Neural cell (in vitro differentiated cells): ENCODE measurements around the gene SLC12A9. TPM values are rescaled to one million over a fixed set of nuclear protein-coding genes. Genes with fewer than 3 reads are reported as not detected.

ENCODE experiments used
- H2AFZ ChIP-seq: fragments of 200-600, 300-800 bp; sonication (generic), shearing (Covaris generic); 2 replicates; pipeline ENCODE4 v1.6.0; 2014; ENCODE audit warnings: low read depth, mild to moderate bottlenecking, antibody characterized with exemption, low read length, moderate library complexity
- H3F3A ChIP-seq: fragments of 200-600 bp; shearing (Covaris generic); 2 replicates; pipeline ENCODE4 v1.6.1; 2016; ENCODE audit warnings: mild to moderate bottlenecking, moderate library complexity, mixed read lengths, antibody characterized with exemption, low read length; ENCODE audit not compliant: insufficient read depth, poor library complexity, severe bottlenecking
- H3K27ac ChIP-seq: fragments of 200-600, 300-800 bp; sonication (generic), shearing (Covaris generic); 2 replicates; pipeline ENCODE4 v1.5.1; 2014; ENCODE audit warnings: mild to moderate bottlenecking, low read length, moderate library complexity
- H3K27me3 ChIP-seq: fragments of 300-800, 200-600 bp; sonication (generic), shearing (Covaris generic); 2 replicates; pipeline ENCODE4 v1.6.0; 2014; ENCODE audit warnings: mild to moderate bottlenecking, low read depth, low read length, moderate library complexity; ENCODE audit not compliant: insufficient read depth
- H3K36me3 ChIP-seq: fragments of 300-800, 200-600 bp; sonication (generic), shearing (Covaris generic); 2 replicates; pipeline ENCODE4 v1.5.1; 2014; ENCODE audit warnings: mild to moderate bottlenecking, antibody characterized with exemption, low read length, moderate library complexity; ENCODE audit not compliant: insufficient read depth
- H3K4me2 ChIP-seq: fragments of 300-800, 200-600 bp; sonication (generic), shearing (Covaris generic); 2 replicates; pipeline ENCODE4 v1.6.0; 2014; ENCODE audit warnings: mild to moderate bottlenecking, low read length
- H3K4me3 ChIP-seq: fragments of 300-800, 200-600 bp; sonication (generic), shearing (Covaris generic); 2 replicates; pipeline ENCODE4 v1.5.1; 2014; ENCODE audit warnings: mild to moderate bottlenecking, low read length, moderate library complexity
- H3K79me2 ChIP-seq: fragments of 200-600 bp; shearing (Covaris generic); replicated peaks from 2 replicates; pipeline ENCODE4 v1.6.0; 2014; ENCODE audit warnings: mild to moderate bottlenecking, low read length, moderate library complexity; ENCODE audit not compliant: insufficient read depth
- H3K9ac ChIP-seq: fragments of 300-800, 200-600 bp; sonication (generic), shearing (Covaris generic); 2 replicates; pipeline ENCODE4 v1.6.1; 2016; ENCODE audit warnings: mild to moderate bottlenecking, low read length, mixed read lengths
- H3K9me2 ChIP-seq: fragments of 200-600 bp; shearing (Covaris generic); 2 replicates; pipeline ENCODE4 v1.6.1; 2016; ENCODE audit warnings: mild to moderate bottlenecking, low read length, mixed read lengths; ENCODE audit not compliant: insufficient read depth
- H3K9me3 ChIP-seq: fragments of 200-600, 300-800 bp; sonication (generic), shearing (Covaris generic); 2 replicates; pipeline ENCODE4 v1.6.1; 2016; ENCODE audit warnings: mild to moderate bottlenecking, mixed run types, low read length, moderate library complexity, mixed read lengths
- H4K20me1 ChIP-seq: fragments of 200-600 bp; shearing (Covaris generic); 2 replicates; pipeline ENCODE4 v1.6.1; 2016; ENCODE audit warnings: mild to moderate bottlenecking, mixed run types; ENCODE audit not compliant: insufficient read depth
- EP300 ChIP-seq: fragments of 450-650 bp; conservative IDR thresholded peaks from 2 replicates; pipeline ENCODE4 v1.6.1; 2014; ENCODE audit warnings: antibody characterized with exemption, mild to moderate bottlenecking, moderate library complexity; ENCODE audit not compliant: poor library complexity, severe bottlenecking
- EZH2 ChIP-seq: fragments of 200-600, 300-800 bp; shearing (Covaris generic), sonication (generic); IDR thresholded peaks from 2 replicates; pipeline ENCODE4 v1.6.1; 2014; ENCODE audit warnings: antibody characterized with exemption, low read length, borderline replicate concordance, mild to moderate bottlenecking; ENCODE audit not compliant: insufficient read depth, poor library complexity, severe bottlenecking
- MXI1 ChIP-seq: fragments of 450-650 bp; conservative IDR thresholded peaks from 2 replicates; pipeline ENCODE4 v1.6.1; 2014; ENCODE audit warnings: antibody characterized with exemption, mild to moderate bottlenecking; ENCODE audit not compliant: poor library complexity, severe bottlenecking
- POLR2AphosphoS5 ChIP-seq: IDR thresholded peaks from 2 replicates; pipeline ENCODE4 v1.6.1; 2012
- RAD21 ChIP-seq: fragments of 450-650 bp; conservative IDR thresholded peaks from 2 replicates; pipeline ENCODE4 v1.6.1; 2014; ENCODE audit warnings: antibody characterized with exemption, mild to moderate bottlenecking, moderate library complexity
- SMC3 ChIP-seq: fragments of 450-650 bp; conservative IDR thresholded peaks from 2 replicates; pipeline ENCODE4 v1.6.1; 2014; ENCODE audit warnings: antibody characterized with exemption, mild to moderate bottlenecking, moderate library complexity; ENCODE audit not compliant: poor library complexity
- TAF1 ChIP-seq: IDR thresholded peaks from 2 replicates; pipeline ENCODE4 v1.6.1; 2012; ENCODE audit warnings: low read depth
- polyA plus RNA-seq: library from polyadenylated mRNA; depleted of rRNA; stranded (reverse); fragments of >200 nt; gene quantifications from 2 replicates; pipeline ENCODE4 v1.2.3, GENCODE V29; 2014
- TF ChIP-seq, protein P1 (sequence below): fragments of 450-650 bp; IDR thresholded peaks from 2 replicates; pipeline ENCODE4 v1.5.1; 2014; ENCODE audit warnings: antibody characterized with exemption, mild to moderate bottlenecking, moderate library complexity; ENCODE audit not compliant: poor library complexity, severe bottlenecking
- TF ChIP-seq, protein P2 (sequence below): IDR thresholded peaks from 2 replicates; pipeline ENCODE4 v1.6.1; 2012; ENCODE audit warnings: borderline replicate concordance

The SLC12A9 gene
- polyA plus RNA-seq, 1 donor from 2014 or later = 21.2 TPM

GRCh38 chr7:100817097-100817496, 35.4 kb upstream of the SLC12A9 start:
- Histone ChIP-seq H2AFZ (no peak overlapping the region), H3K36me3 (no peaks in the 10 kb centered on the region), H4K20me1 (no peaks in the 10 kb centered on the region), H3K9me3 (no peaks in the 10 kb centered on the region), H3K27ac (no peak overlapping the region), H3K9ac (no peak overlapping the region), H3K27me3 (no peaks in the 10 kb centered on the region), H3K79me2 (no peaks in the 10 kb centered on the region), H3K4me2 (no peak overlapping the region), H3F3A (no peaks in the 10 kb centered on the region), H3K9me2 (no peaks in the 10 kb centered on the region), H3K4me3 (no peak overlapping the region)
- TF ChIP-seq POLR2AphosphoS5 (no peak), RAD21 (no peak), EZH2 (no peak), MXI1 (no peak), EP300 (no peak), SMC3 (no peak), TAF1 (no peak)
- TF ChIP-seq, protein P1, sequence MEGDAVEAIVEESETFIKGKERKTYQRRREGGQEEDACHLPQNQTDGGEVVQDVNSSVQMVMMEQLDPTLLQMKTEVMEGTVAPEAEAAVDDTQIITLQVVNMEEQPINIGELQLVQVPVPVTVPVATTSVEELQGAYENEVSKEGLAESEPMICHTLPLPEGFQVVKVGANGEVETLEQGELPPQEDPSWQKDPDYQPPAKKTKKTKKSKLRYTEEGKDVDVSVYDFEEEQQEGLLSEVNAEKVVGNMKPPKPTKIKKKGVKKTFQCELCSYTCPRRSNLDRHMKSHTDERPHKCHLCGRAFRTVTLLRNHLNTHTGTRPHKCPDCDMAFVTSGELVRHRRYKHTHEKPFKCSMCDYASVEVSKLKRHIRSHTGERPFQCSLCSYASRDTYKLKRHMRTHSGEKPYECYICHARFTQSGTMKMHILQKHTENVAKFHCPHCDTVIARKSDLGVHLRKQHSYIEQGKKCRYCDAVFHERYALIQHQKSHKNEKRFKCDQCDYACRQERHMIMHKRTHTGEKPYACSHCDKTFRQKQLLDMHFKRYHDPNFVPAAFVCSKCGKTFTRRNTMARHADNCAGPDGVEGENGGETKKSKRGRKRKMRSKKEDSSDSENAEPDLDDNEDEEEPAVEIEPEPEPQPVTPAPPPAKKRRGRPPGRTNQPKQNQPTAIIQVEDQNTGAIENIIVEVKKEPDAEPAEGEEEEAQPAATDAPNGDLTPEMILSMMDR = no peak
- TF ChIP-seq, protein P2, sequence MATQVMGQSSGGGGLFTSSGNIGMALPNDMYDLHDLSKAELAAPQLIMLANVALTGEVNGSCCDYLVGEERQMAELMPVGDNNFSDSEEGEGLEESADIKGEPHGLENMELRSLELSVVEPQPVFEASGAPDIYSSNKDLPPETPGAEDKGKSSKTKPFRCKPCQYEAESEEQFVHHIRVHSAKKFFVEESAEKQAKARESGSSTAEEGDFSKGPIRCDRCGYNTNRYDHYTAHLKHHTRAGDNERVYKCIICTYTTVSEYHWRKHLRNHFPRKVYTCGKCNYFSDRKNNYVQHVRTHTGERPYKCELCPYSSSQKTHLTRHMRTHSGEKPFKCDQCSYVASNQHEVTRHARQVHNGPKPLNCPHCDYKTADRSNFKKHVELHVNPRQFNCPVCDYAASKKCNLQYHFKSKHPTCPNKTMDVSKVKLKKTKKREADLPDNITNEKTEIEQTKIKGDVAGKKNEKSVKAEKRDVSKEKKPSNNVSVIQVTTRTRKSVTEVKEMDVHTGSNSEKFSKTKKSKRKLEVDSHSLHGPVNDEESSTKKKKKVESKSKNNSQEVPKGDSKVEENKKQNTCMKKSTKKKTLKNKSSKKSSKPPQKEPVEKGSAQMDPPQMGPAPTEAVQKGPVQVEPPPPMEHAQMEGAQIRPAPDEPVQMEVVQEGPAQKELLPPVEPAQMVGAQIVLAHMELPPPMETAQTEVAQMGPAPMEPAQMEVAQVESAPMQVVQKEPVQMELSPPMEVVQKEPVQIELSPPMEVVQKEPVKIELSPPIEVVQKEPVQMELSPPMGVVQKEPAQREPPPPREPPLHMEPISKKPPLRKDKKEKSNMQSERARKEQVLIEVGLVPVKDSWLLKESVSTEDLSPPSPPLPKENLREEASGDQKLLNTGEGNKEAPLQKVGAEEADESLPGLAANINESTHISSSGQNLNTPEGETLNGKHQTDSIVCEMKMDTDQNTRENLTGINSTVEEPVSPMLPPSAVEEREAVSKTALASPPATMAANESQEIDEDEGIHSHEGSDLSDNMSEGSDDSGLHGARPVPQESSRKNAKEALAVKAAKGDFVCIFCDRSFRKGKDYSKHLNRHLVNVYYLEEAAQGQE = no peak

- H3K9ac ChIP-seq = no peak overlapping the region
- no peaks in the 10 kb centered on the region for H3F3A ChIP-seq
- TF ChIP-seq POLR2AphosphoS5 (no peak), SMC3 (no peak), RAD21 (no peak), TAF1 (no peak), EZH2 (no peak)
- TF ChIP-seq, protein P1 = no peak
- no peaks in the 10 kb centered on the region for H4K20me1 ChIP-seq
- H3K9me2 ChIP-seq = no peaks in the 10 kb centered on the region
- H3K9me3 ChIP-seq = no peaks in the 10 kb centered on the region
- no peak overlapping the region for H2AFZ ChIP-seq
- H3K4me2 ChIP-seq = no peak overlapping the region
- H3K4me3 ChIP-seq = no peak overlapping the region
- H3K36me3 ChIP-seq = no peaks in the 10 kb centered on the region
- no peak overlapping the region for H3K27ac ChIP-seq
- H3K79me2 ChIP-seq = no peaks in the 10 kb centered on the region
- no peaks in the 10 kb centered on the region for H3K27me3 ChIP-seq
Measured at GRCh38 chr7:100818366-100818765, 34.1 kb upstream of the SLC12A9 start.
